Measurements from ENCODE around the gene ANXA6. TPM values are rescaled to one million over a fixed set of nuclear protein-coding genes. Genes with fewer than 3 reads are reported as not detected.

Gene ANXA6
- total RNA-seq, 1 donor from 2014 or later: 27.7 TPM

GRCh38 chr5:151100681-151101080 lies 56.9 kb downstream of the ANXA6 start:
- Mint-ChIP-seq H3K27ac (no peak overlapping the region), H3K4me3 (ENCODE audit: low read depth) (no peak overlapping the region), H3K9me3 (ENCODE audit: low read depth) (no peaks in the 10 kb centered on the region), H3K27me3 (no peaks in the 10 kb centered on the region), H3K36me3 (ENCODE audit: insufficient read depth) (no peaks in the 10 kb centered on the region), H3K4me1 (ENCODE audit: low read depth) (peaks cover 7% of the 10 kb centered on the region)
- DNase-seq (ENCODE audit: low spot score, unreplicated experiment): no peak
- TF ChIP-seq, protein P1, sequence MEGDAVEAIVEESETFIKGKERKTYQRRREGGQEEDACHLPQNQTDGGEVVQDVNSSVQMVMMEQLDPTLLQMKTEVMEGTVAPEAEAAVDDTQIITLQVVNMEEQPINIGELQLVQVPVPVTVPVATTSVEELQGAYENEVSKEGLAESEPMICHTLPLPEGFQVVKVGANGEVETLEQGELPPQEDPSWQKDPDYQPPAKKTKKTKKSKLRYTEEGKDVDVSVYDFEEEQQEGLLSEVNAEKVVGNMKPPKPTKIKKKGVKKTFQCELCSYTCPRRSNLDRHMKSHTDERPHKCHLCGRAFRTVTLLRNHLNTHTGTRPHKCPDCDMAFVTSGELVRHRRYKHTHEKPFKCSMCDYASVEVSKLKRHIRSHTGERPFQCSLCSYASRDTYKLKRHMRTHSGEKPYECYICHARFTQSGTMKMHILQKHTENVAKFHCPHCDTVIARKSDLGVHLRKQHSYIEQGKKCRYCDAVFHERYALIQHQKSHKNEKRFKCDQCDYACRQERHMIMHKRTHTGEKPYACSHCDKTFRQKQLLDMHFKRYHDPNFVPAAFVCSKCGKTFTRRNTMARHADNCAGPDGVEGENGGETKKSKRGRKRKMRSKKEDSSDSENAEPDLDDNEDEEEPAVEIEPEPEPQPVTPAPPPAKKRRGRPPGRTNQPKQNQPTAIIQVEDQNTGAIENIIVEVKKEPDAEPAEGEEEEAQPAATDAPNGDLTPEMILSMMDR (IDR thresholded peaks at IDR 0.05; ENCODE audit: unreplicated experiment): no peak

DNA sequence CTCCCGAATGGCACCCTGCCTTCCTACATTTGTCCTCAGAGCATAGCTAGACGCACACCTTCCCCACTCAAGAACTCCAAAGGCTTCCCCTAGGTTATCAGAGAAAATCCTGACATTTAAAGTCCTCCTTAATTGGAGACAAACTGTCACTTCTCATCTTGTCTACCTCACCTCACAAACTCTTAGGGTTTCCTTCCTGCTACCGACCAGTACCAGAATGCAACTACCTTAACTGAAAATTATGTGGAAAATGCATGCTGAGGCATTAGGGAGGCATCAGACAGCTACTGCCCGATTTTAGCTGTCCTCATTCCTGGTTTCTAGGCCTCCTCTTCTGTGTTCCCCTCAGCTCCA lies 58.8 kb downstream of the ANXA6 start:
- Mint-ChIP-seq H3K36me3 (ENCODE audit: insufficient read depth) (no peaks in the 10 kb centered on the region), H3K27ac (no peak overlapping the region), H3K9me3 (ENCODE audit: low read depth) (no peaks in the 10 kb centered on the region), H3K4me3 (ENCODE audit: low read depth) (no peak overlapping the region), H3K27me3 (no peaks in the 10 kb centered on the region), H3K4me1 (ENCODE audit: low read depth) (peaks cover 15% of the 10 kb centered on the region)
- TF ChIP-seq, protein P1 (IDR thresholded peaks at IDR 0.05; ENCODE audit: unreplicated experiment): no peak
- no peak for DNase-seq (ENCODE audit: low spot score, unreplicated experiment)

- Mint-ChIP-seq H3K27me3 (no peaks in the 10 kb centered on the region), H3K4me1 (ENCODE audit: low read depth) (peaks cover 15% of the 10 kb centered on the region), H3K4me3 (ENCODE audit: low read depth) (no peak overlapping the region)
Measured at GRCh38 chr5:151097820-151098767, 59.5 kb downstream of the ANXA6 start.

GRCh38 chr5:151097061-151097460 lies 60.5 kb downstream of the ANXA6 start:
- no peak for DNase-seq (ENCODE audit: low spot score, unreplicated experiment)
- Mint-ChIP-seq H3K36me3 (ENCODE audit: insufficient read depth) (no peaks in the 10 kb centered on the region), H3K4me3 (ENCODE audit: low read depth) (no peak overlapping the region), H3K4me1 (ENCODE audit: low read depth) (peaks cover 15% of the 10 kb centered on the region), H3K27me3 (no peaks in the 10 kb centered on the region), H3K9me3 (ENCODE audit: low read depth) (no peaks in the 10 kb centered on the region), H3K27ac (no peak overlapping the region)
- TF ChIP-seq, protein P1 (IDR thresholded peaks at IDR 0.05; ENCODE audit: unreplicated experiment): no peak

More at GRCh38 chr5:151097820-151098767, 59.5 kb downstream of the ANXA6 start:
- no peak for DNase-seq (ENCODE audit: low spot score, unreplicated experiment)
- TF ChIP-seq, protein P1 (IDR thresholded peaks at IDR 0.05; ENCODE audit: unreplicated experiment): no peak
- no peaks in the 10 kb centered on the region for H3K9me3 Mint-ChIP-seq (ENCODE audit: low read depth)
- H3K27ac Mint-ChIP-seq: no peak overlapping the region
- no peaks in the 10 kb centered on the region for H3K36me3 Mint-ChIP-seq (ENCODE audit: insufficient read depth)

DNA sequence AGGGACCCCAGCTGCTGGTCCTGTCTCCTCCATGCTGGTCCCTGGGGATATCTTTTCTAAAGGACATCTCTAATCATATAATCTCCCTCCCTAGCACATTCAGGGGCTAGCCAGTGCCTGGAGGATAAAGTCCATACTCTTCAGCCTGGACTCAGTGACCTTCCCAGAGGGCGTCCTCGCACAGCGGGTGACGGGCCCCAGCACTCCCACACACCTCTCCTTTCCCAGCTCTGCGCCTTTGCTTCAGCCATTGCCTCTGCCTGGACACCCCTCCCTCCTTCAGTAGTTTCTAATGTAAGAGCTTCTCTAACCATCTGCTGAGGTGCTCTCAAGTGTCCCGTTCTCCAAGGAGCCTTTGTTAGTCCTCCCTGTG lies 61.6 kb downstream of the ANXA6 start:
- Mint-ChIP-seq H3K36me3 (ENCODE audit: insufficient read depth) (no peaks in the 10 kb centered on the region), H3K27ac (peak overlapping the region; percentile 22), H3K4me1 (ENCODE audit: low read depth) (peaks cover 15% of the 10 kb centered on the region), H3K9me3 (ENCODE audit: low read depth) (no peaks in the 10 kb centered on the region), H3K4me3 (ENCODE audit: low read depth) (no peak overlapping the region), H3K27me3 (no peaks in the 10 kb centered on the region)
- DNase-seq (ENCODE audit: low spot score, unreplicated experiment): no peak
- TF ChIP-seq, protein P1 (IDR thresholded peaks at IDR 0.05; ENCODE audit: unreplicated experiment): no peak
